PFSK-1 (cell line): ENCODE measurements around the gene SCARB1.

Experiments
- FOXP2 ChIP-seq: optimal IDR thresholded peaks from 2 replicates; pipeline ENCODE3; 2011; ENCODE audit warnings: borderline replicate concordance, control low read depth, inconsistent platforms; ENCODE audit not compliant: insufficient read depth; ENCODE audit errors: extremely low read length, extremely low read depth
- POLR2AphosphoS5 ChIP-seq: IDR thresholded peaks from 2 replicates; pipeline ENCODE4 v1.6.1; 2012; ENCODE audit warnings: low read depth, mild to moderate bottlenecking, control low read depth, low read length, moderate library complexity
- TAF1 ChIP-seq: IDR thresholded peaks from 2 replicates; pipeline ENCODE4 v1.6.1; 2012; ENCODE audit warnings: low read length, control low read depth, borderline replicate concordance; ENCODE audit not compliant: insufficient read depth
- TF ChIP-seq, protein P1 (sequence below), 2 experiments: IDR thresholded peaks; 2 replicates each; pipeline versions ENCODE4 v1.6.1 to v1.8.0; 2011 to 2012; ENCODE audit warnings: low read depth in 2 of 2, low read length in 2 of 2, control low read depth in 1 of 2, inconsistent platforms in 1 of 2, mild to moderate bottlenecking in 1 of 2, moderate library complexity in 1 of 2; ENCODE audit not compliant: insufficient read depth in 1 of 2

DNA sequence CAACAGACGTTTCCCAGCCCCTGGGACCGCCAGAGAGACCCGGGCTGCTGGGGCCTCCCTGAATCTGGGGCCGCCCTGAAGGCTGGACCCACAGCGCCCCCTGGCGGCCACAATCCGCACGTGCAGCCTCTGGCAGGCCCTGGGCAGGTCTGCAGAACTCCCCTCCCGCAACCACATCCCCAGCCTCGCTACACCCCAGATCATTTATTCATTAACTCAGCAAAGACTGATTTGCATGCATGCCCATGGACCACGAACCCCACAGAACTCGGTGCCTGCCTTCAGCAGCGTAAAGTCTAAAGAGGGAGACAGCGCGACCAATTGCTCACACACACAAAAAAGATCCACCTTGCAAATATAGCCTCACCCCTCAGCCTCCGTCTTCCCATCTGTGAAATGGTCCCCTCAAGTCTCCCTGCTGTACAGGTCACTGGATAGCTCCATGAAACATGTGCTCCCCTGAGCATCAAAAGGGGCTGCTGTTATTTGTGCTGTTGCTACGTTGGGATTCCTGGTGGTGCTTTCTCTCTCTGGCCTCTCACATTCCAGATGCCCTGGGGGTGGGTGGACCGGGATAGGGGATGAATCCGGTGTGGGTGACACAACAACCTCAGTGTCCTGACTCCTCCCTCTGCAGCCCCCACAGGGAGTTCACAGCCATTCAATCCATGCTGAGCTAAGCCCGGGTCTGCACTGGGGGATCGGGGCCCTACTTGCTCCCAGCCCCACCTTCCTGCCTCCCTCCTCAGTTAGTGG, 96.4 kb downstream of the SCARB1 start:
- TF ChIP-seq POLR2AphosphoS5 (no peak), TAF1 (no peak), FOXP2 (no peak)
- TF ChIP-seq, protein P1, sequence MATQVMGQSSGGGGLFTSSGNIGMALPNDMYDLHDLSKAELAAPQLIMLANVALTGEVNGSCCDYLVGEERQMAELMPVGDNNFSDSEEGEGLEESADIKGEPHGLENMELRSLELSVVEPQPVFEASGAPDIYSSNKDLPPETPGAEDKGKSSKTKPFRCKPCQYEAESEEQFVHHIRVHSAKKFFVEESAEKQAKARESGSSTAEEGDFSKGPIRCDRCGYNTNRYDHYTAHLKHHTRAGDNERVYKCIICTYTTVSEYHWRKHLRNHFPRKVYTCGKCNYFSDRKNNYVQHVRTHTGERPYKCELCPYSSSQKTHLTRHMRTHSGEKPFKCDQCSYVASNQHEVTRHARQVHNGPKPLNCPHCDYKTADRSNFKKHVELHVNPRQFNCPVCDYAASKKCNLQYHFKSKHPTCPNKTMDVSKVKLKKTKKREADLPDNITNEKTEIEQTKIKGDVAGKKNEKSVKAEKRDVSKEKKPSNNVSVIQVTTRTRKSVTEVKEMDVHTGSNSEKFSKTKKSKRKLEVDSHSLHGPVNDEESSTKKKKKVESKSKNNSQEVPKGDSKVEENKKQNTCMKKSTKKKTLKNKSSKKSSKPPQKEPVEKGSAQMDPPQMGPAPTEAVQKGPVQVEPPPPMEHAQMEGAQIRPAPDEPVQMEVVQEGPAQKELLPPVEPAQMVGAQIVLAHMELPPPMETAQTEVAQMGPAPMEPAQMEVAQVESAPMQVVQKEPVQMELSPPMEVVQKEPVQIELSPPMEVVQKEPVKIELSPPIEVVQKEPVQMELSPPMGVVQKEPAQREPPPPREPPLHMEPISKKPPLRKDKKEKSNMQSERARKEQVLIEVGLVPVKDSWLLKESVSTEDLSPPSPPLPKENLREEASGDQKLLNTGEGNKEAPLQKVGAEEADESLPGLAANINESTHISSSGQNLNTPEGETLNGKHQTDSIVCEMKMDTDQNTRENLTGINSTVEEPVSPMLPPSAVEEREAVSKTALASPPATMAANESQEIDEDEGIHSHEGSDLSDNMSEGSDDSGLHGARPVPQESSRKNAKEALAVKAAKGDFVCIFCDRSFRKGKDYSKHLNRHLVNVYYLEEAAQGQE (IDR thresholded peaks at IDR 0.05; ENCODE audit: insufficient read depth in 1 of 2, low read depth in 2 of 2, low read length in 2 of 2): no peak
